ENCODE data around the gene DIP2C.

- TF ChIP-seq POLR2A (IDR thresholded peaks at IDR 0.05) (no peak), POLR2AphosphoS5 (IDR thresholded peaks at IDR 0.05) (peak; percentile 49)
- TF ChIP-seq, protein P1, sequence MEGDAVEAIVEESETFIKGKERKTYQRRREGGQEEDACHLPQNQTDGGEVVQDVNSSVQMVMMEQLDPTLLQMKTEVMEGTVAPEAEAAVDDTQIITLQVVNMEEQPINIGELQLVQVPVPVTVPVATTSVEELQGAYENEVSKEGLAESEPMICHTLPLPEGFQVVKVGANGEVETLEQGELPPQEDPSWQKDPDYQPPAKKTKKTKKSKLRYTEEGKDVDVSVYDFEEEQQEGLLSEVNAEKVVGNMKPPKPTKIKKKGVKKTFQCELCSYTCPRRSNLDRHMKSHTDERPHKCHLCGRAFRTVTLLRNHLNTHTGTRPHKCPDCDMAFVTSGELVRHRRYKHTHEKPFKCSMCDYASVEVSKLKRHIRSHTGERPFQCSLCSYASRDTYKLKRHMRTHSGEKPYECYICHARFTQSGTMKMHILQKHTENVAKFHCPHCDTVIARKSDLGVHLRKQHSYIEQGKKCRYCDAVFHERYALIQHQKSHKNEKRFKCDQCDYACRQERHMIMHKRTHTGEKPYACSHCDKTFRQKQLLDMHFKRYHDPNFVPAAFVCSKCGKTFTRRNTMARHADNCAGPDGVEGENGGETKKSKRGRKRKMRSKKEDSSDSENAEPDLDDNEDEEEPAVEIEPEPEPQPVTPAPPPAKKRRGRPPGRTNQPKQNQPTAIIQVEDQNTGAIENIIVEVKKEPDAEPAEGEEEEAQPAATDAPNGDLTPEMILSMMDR (IDR thresholded peaks at IDR 0.05), result no peak
Observed at GRCh38 chr10:520402-520787, 169.1 kb downstream of the DIP2C start.

All from prostate gland (tissue), 2 donors.